Activated B cell treated with CpG ODN at 0.5 μM for 24 hours (primary cell): ENCODE data around the gene ISG20L2. TPM values are rescaled to one million over a fixed set of nuclear protein-coding genes. Genes with fewer than 3 reads are reported as not detected.

ENCODE experiments used
- ATAC-seq: fragments of 200-7000 bp; cut with Tn5 transposase; one replicate; pipeline ENCODE4 v1.10.0; 2021; ENCODE audit warnings: low read depth, mild to moderate bottlenecking, moderate library complexity
- CTCF ChIA-PET: fragments of 350-600 bp; sonication (Branson Sonifier 250); formaldehyde crosslinking; loops from one replicate; lab custom pipeline; 2021; ENCODE audit warnings: antibody characterized with exemption; lab: Charles Lee
- POLR2A ChIA-PET: fragments of 350-600 bp; sonication (Branson Sonifier 250); formaldehyde crosslinking; loops from one replicate; lab custom pipeline; 2021; ENCODE audit warnings: antibody characterized with exemption; lab: Charles Lee
- DNase-seq: peaks from one replicate; pipeline ENCODE4 v3.0.0; 2022
- H3K27ac Mint-ChIP-seq: one replicate; pipeline ENCODE4 v1.8.0; 2020; ENCODE audit warnings: mixed read lengths
- H3K27me3 Mint-ChIP-seq: one replicate; pipeline ENCODE4 v1.8.0; 2021; ENCODE audit warnings: mixed read lengths
- H3K36me3 Mint-ChIP-seq: one replicate; pipeline ENCODE4 v1.8.0; 2021; ENCODE audit warnings: low read depth, mixed read lengths
- H3K4me1 Mint-ChIP-seq: one replicate; pipeline ENCODE4 v1.8.0; 2021; ENCODE audit warnings: mixed read lengths
- H3K4me3 Mint-ChIP-seq: one replicate; pipeline ENCODE4 v1.8.0; 2020; ENCODE audit warnings: mild to moderate bottlenecking, mixed read lengths
- H3K9me3 Mint-ChIP-seq: one replicate; pipeline ENCODE4 v1.8.0; 2020; ENCODE audit warnings: mixed read lengths
- CTCF ChIP-seq: fragments of 200-600 bp; IDR thresholded peaks from one replicate; pipeline ENCODE4 v1.8.0; 2022; ENCODE audit warnings: antibody characterized with exemption, mild to moderate bottlenecking
- intact Hi-C: fragments of 100-400 bp; cut with micrococcal nuclease; formaldehyde crosslinking; loops from one replicate; pipeline ENCODE4 v1.15.1; 2024
- total RNA-seq: library from RNA; stranded (reverse); gene quantifications from 2 replicates; pipeline ENCODE4 v1.2.3, GENCODE V29; 2022

The ISG20L2 gene
- total RNA-seq, 1 donor from 2014 or later = 53.0 TPM

- H3K27ac Mint-ChIP-seq = no peak overlapping the region
- peaks cover 42% of the 10 kb centered on the region for H3K36me3 Mint-ChIP-seq
- no peak overlapping the region for H3K4me3 Mint-ChIP-seq
- intact Hi-C loops = loop anchor here (1.0 kb wide), 3 partner anchors 20 to 134 kb away; partner anchors contain the start of gene NTRK1
- no peaks in the 10 kb centered on the region for H3K27me3 Mint-ChIP-seq
- TF ChIP-seq CTCF = no peak
- DNase-seq (no peak), ATAC-seq (no peak)
- no peaks in the 10 kb centered on the region for H3K9me3 Mint-ChIP-seq
- POLR2A ChIA-PET = interaction anchor here (0.5 to 7.4 kb wide), 11 partner anchors 9 to 225 kb away, joined by 3 to 153 read pairs (median 5); partner anchors contain the start of genes HDGF, MRPL24, NTRK1 and PRCC
- H3K4me1 Mint-ChIP-seq = peaks cover 25% of the 10 kb centered on the region
- CTCF ChIA-PET = interaction anchor here (0.9 to 6.5 kb wide), 32 partner anchors 9 to 166 kb away, joined by 3 to 182 read pairs (median 8); partner anchors contain the start of genes CRABP2, HDGF, INSRR and MRPL24
Measured at GRCh38 chr1:156726549-156727226, 1.9 kb downstream of the ISG20L2 start.

GRCh38 chr1:156725683-156726280, 2.8 kb downstream of the ISG20L2 start:
- ChIA-PET POLR2A (interaction anchor here (0.6 to 7.4 kb wide), 10 partner anchors 17 to 134 kb away, joined by 3 to 153 read pairs (median 8); partner anchors contain the start of genes CRABP2, HDGF, MRPL24 and NTRK1), CTCF (interaction anchor here (0.6 to 6.5 kb wide), 40 partner anchors 9 to 233 kb away, joined by 3 to 182 read pairs (median 6); partner anchors contain the start of genes CRABP2, HDGF, INSRR and MRPL24)
- no peaks in the 10 kb centered on the region for H3K9me3 Mint-ChIP-seq
- H3K4me3 Mint-ChIP-seq = no peak overlapping the region
- H3K27ac Mint-ChIP-seq = no peak overlapping the region
- DNase-seq = peak; percentile 78
- peak; percentile 83 for TF ChIP-seq CTCF
- peaks cover 25% of the 10 kb centered on the region for H3K4me1 Mint-ChIP-seq
- peak; percentile 40 for ATAC-seq
- peaks cover 46% of the 10 kb centered on the region for H3K36me3 Mint-ChIP-seq
- no peaks in the 10 kb centered on the region for H3K27me3 Mint-ChIP-seq
- intact Hi-C loops = loop anchor here (1.0 kb wide), 5 partner anchors 19 to 135 kb away; partner anchors contain the start of gene NTRK1

GRCh38 chr1:156721535-156721934, 7.0 kb downstream of the ISG20L2 start:
- no peak for TF ChIP-seq CTCF
- CTCF ChIA-PET = interaction anchor here (0.6 to 1.9 kb wide), 2 partner anchors 32 to 95 kb away, joined by 3 to 12 read pairs; no protein-coding TSS in a partner anchor
- Mint-ChIP-seq H3K4me1 (peaks cover 10% of the 10 kb centered on the region), H3K4me3 (no peak overlapping the region), H3K9me3 (no peaks in the 10 kb centered on the region), H3K27me3 (no peaks in the 10 kb centered on the region), H3K27ac (no peak overlapping the region), H3K36me3 (peaks cover 51% of the 10 kb centered on the region)
- intact Hi-C loops = no loop called here
- ATAC-seq (no peak), DNase-seq (no peak)
- POLR2A ChIA-PET = interaction anchor here (0.5 to 0.9 kb wide), 3 partner anchors 8 to 54 kb away, joined by 3 to 4 read pairs (median 3); no protein-coding TSS in a partner anchor

- H3K4me3 Mint-ChIP-seq = no peak overlapping the region
Measured at GRCh38 chr1:156721131-156721530, 7.4 kb downstream of the ISG20L2 start.

More at GRCh38 chr1:156721131-156721530, 7.4 kb downstream of the ISG20L2 start:
- ChIA-PET CTCF (interaction anchor here (0.6 to 1.9 kb wide), 2 partner anchors 31 to 94 kb away, joined by 3 to 12 read pairs; no protein-coding TSS in a partner anchor), POLR2A (interaction anchor here (0.5 kb wide), 1 partner anchor 7 kb away, joined by 3 read pairs; no protein-coding TSS in a partner anchor)
- H3K4me1 Mint-ChIP-seq = peaks cover 10% of the 10 kb centered on the region
- peaks cover 53% of the 10 kb centered on the region for H3K36me3 Mint-ChIP-seq
- no peaks in the 10 kb centered on the region for H3K9me3 Mint-ChIP-seq
- ATAC-seq (no peak), DNase-seq (no peak)
- intact Hi-C loops = no loop called here
- no peak for TF ChIP-seq CTCF
- H3K27me3 Mint-ChIP-seq = no peaks in the 10 kb centered on the region
- H3K27ac Mint-ChIP-seq = no peak overlapping the region
